ENCODE data around the gene SETD6.

DNA sequence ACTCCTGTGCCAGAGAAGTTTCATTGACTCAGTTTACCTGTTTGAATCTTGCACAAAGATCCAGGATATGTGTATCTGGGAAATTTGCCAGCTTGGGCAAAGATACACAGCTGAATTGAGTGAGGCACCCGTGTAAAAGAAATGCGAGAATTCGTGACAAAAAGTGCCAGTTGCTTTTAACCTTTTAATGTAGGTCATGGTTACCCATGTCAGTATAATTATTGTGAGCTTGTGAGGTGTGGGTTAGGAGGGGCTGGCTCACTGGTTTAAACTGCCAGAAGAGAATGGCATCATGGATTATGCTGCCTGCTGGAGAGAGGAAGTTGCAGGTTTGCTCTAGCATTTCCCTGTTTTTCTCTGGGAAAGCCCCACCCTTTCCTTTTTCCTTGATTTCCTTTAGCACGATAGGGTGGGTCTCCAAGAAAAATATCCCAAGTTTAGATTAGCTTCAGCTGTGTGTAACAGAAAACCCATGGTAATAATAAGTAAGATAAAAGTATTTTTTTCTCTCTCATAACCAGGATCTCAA is 40.2 kb upstream of the SETD6 start:
- TF ChIP-seq, protein P1, sequence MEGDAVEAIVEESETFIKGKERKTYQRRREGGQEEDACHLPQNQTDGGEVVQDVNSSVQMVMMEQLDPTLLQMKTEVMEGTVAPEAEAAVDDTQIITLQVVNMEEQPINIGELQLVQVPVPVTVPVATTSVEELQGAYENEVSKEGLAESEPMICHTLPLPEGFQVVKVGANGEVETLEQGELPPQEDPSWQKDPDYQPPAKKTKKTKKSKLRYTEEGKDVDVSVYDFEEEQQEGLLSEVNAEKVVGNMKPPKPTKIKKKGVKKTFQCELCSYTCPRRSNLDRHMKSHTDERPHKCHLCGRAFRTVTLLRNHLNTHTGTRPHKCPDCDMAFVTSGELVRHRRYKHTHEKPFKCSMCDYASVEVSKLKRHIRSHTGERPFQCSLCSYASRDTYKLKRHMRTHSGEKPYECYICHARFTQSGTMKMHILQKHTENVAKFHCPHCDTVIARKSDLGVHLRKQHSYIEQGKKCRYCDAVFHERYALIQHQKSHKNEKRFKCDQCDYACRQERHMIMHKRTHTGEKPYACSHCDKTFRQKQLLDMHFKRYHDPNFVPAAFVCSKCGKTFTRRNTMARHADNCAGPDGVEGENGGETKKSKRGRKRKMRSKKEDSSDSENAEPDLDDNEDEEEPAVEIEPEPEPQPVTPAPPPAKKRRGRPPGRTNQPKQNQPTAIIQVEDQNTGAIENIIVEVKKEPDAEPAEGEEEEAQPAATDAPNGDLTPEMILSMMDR (IDR thresholded peaks at IDR 0.05), result no peak
- no peak for TF ChIP-seq POLR2A (IDR thresholded peaks at IDR 0.05)

Data from esophagus squamous epithelium (tissue), 4 donors.